CD4-positive, alpha-beta T cell treated with Interleukin-21 for 1 hour (primary cell): ENCODE data around the gene AVL9.
"Not testable (repeated sequence)": the region's sequence is repeated elsewhere in the genome, so short reads cannot be mapped to it uniquely, and the experiment has no call there.

Experiments
- DNase-seq: peaks from one replicate; pipeline ENCODE4 v3.0.0-alpha.2; 2020

AVL9 gene

GRCh38 chr7:32592701-32593100, 97.4 kb downstream of the AVL9 start:
- no peak for DNase-seq

GRCh38 chr7:32594965-32595490, 99.7 kb downstream of the AVL9 start:
- no peak for DNase-seq

GRCh38 chr7:32601196-32601595, 105.9 kb downstream of the AVL9 start:
- DNase-seq: not testable (repeated sequence)

- DNase-seq: no peak
These were observed 107.2 kb downstream of the AVL9 start for GRCh38 chr7:32602470-32602869.

- not testable (repeated sequence) for DNase-seq
These were observed 108.2 kb downstream of the AVL9 start for GRCh38 chr7:32603492-32603891.

GRCh38 chr7:32604047-32604446, 108.8 kb downstream of the AVL9 start:
- not testable (repeated sequence) for DNase-seq

GRCh38 chr7:32605032-32605431, 109.7 kb downstream of the AVL9 start:
- DNase-seq: no peak

GRCh38 chr7:32609463-32609862, 114.2 kb downstream of the AVL9 start:
- no peak for DNase-seq

GRCh38 chr7:32611201-32612099, 116.2 kb downstream of the AVL9 start:
- DNase-seq: no peak

GRCh38 chr7:32616625-32617024, 121.3 kb downstream of the AVL9 start:
- no peak for DNase-seq

GRCh38 chr7:32618470-32618869, 123.2 kb downstream of the AVL9 start:
- DNase-seq: no peak

- no peak for DNase-seq
These were observed 123.7 kb downstream of the AVL9 start for GRCh38 chr7:32618987-32619386.

GRCh38 chr7:32619416-32619815, 124.1 kb downstream of the AVL9 start:
- not testable (repeated sequence) for DNase-seq

GRCh38 chr7:32631021-32631420, 135.7 kb downstream of the AVL9 start:
- no peak for DNase-seq

- not testable (repeated sequence) for DNase-seq
These were observed 136.6 kb downstream of the AVL9 start for GRCh38 chr7:32631590-32632497.

- not testable (repeated sequence) for DNase-seq
These were observed 138.2 kb downstream of the AVL9 start for GRCh38 chr7:32633446-32633845.

- DNase-seq: not testable (repeated sequence)
These were observed 139.6 kb downstream of the AVL9 start for GRCh38 chr7:32634798-32635393.

GRCh38 chr7:32636725-32637462, 141.6 kb downstream of the AVL9 start:
- not testable (repeated sequence) for DNase-seq

- DNase-seq: not testable (repeated sequence)
These were observed 142.3 kb downstream of the AVL9 start for GRCh38 chr7:32637611-32638010.
